HG03103 (cell line): Measurements from ENCODE around the gene CYP27C1.

Experiments used
- ATAC-seq: cut with Tn5 transposase; IDR thresholded peaks from one replicate; pipeline ENCODE4 v1.9.1; 2021; ENCODE audit warnings: low read depth; ENCODE audit not compliant: unreplicated experiment

Gene CYP27C1

DNA sequence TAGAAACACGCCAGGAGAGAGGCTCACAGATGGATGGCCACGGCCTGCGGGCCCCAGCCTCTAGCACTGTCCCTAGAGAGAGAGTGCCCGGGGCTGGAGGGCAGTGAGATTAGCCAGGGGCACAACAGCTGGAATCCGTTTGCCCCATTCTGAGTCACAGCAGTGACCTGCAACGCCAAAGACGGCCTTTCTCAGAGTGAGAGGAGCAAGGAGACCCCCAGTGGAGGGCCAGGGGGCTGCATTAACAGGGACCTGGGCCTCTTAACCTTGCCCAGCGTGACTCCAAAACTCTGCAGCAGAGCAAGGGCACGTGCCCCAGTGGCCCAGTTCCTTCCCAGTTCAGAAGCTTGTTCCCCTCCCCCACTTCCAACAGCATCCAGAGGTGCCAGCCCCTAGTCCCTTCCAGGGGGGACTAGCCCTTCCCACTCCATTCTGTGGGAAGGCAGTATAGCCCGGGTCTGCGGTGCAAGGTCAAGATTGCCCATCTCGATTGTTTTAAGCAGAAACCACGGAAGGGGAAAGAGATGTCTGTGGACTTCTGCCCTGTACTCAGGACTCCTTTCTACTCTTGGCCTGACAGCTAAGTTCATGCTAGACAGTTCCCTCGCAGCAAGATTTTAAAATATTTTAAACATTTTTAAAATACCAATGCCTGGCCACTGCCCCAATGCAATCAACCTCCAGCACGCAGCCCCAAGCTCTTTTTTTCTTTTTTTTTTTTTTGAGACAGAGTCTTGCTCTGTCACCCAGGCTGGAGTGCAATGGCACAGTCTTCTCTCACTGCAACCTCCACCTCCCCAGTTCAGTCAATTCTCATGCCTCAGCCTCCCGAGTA, 62.2 kb downstream of the CYP27C1 start:
- ATAC-seq = no peak

DNA sequence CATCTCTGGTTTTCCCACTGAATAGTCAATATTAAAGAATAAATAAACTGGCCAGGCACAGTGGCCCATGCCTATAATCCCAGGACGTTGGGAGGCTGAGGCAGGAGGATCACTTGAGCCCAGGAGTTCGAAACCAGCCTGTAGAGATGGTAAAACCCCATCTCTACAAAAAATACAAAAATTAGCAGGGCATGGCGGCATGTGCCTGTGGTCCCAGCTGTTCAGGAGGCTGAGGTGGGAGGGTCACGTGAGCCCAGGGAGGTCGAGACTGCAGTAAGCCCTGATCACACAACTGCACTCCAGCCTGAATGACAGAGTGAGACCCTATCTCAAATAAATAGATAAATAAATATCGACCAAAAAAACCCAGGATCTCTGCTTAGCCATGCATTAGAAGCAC, 63.0 kb downstream of the CYP27C1 start:
- no peak for ATAC-seq

DNA sequence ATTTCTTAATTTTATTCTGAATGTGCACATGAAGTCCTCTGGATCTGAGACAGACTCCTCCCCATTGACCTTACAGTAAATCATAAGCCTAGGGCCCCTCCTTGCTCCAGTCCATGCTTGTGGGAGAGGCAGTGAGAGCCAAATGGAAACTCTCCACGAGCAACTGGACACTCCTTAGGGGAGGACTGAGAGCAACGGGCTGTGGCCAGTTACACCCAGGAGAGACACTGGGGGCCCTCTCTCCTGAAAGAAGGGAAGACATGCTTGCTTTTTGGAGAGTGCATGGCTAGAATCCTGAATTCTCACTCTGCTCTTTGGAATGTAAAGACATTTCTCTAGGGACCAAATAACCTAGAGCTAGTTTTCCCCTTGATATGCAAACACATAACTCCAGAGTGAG, 64.2 kb downstream of the CYP27C1 start:
- no peak for ATAC-seq

DNA sequence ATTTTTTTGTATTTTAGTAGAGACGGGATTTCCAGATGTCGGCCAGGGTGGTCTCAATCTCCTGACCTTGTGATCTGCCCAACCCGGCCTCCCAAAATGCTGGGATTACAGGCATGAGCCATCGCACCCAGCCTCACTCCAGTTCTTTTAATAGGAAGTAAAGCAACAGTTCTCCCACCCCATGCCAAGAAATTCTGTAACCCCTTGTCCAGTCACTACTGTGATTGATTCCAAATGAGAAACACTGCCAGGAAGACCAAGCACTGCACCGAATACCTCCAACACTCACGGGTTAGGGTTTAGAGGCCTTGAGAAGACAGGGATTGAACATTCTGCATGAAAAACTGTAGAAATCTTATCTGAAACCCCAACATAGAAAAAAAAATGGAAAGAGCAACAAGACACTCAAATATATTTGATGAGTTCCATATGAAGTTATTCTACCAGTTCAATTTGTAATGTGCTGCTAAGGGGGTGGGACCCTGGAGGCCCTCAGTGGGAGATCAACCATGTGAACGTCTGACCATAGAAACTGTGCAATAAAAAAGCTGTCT, 65.0 kb downstream of the CYP27C1 start:
- no peak for ATAC-seq

DNA sequence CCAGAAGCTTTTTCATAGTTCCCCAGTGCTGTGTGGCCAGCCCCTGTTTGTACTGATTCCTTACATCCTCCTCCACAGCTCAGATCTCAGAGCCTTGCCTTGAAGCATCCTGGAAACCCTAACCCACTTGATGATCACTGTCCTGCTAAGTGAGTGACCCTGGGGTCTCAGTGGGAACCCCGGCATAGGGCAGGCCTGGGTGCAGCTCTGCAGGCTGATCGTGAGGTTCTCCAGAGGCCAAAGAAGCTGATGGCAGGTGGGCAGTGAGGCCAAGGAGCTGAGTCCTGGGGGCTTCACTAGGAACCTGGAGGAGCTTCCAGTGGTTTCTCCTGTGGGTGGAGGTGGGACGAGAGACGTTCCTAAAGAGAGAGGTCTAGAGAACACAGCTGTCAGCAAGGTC, 65.7 kb downstream of the CYP27C1 start:
- no peak for ATAC-seq

DNA sequence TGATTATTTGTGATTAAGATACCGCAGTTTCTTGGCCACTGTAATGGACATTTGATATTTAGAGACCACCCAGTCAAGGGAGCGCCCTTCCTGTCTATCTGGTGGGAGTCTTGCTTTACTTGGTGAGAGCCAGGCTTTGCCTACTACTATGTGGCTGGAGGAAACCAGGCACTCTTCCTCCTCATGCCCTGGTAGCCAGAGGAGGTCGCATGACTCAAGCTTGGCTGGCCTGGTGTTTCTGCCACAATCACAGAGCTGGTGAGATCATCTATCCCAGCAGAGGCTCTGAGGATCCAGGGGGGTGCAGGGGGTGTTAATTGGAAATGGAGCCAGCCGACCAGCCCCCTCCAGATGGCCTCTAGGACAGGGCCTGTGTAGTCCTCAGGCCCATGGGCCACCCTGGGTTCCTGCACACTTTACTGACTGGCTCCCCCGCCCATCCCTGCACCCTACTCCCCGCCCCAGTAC, 66.4 kb downstream of the CYP27C1 start:
- ATAC-seq = no peak

DNA sequence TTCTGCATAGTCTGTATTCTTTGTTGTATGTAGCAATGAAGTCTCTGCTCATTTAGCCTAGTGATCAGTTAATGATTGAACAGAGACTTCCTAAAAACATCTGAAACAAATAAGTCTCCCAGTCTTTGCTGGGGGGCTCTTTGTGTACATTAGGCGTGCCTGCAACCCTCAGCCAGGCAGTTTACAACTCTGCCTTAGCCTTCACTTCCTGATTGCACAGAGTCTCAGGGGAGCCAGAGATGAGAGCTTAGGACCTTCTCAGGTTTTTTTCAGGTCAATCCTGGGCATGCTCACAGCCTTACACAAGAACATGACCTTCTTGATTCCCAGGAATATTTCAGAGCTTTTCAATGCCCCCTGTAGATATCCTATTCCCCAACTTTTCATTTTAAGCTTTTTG, 69.1 kb downstream of the CYP27C1 start:
- ATAC-seq = no peak

DNA sequence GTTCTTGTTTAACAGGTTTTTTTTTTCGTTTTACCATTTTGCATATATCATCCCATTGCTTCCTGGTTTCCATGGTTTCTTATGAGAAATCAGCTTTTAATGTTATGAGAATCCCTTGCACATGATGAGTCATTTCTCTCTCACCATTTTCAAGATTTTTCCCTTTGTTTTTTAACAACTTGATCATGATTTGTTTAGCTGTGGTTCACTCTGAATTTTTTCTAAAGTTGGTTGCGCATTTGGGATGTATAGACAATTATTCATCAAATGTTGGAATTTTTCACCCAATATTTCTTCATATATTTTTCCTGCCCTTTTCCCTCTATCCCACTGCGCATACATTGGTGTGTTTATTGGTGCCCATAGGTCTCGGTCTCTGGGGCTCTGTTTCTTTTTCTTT, 70.7 kb downstream of the CYP27C1 start:
- ATAC-seq = no peak

DNA sequence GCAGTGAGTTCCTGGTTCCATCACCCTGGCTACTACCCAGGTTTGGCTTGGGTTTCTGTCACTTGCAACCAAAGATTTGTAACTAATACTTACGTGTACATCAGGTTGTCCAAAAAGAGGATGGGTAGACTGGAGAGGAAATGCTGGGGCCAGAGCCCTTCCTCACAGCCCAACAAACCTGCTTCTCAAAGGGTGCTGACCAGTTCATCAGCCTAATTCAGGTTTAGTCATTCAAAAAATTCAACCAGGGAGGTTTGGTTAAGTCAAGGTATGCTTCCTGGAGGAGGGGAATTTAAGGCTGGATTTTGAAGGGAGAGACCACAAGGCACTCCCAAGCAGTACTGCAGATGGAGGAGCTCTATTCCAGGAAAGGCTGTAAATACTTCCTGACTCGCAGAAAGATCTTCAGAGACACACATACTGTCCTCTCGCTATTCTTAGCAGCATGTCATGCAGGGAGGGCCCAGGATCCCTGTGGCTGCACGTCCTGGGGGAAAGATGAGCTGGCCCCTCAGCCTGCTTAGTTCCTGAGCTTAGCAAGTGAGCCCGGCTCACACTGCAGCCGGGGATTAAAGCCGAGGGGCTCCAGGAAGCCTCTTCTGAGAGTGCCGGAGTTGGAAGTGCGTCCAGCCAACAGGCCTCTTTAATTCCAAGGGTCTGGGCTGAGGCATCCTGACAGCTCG, 73.1 kb downstream of the CYP27C1 start:
- ATAC-seq = no peak

DNA sequence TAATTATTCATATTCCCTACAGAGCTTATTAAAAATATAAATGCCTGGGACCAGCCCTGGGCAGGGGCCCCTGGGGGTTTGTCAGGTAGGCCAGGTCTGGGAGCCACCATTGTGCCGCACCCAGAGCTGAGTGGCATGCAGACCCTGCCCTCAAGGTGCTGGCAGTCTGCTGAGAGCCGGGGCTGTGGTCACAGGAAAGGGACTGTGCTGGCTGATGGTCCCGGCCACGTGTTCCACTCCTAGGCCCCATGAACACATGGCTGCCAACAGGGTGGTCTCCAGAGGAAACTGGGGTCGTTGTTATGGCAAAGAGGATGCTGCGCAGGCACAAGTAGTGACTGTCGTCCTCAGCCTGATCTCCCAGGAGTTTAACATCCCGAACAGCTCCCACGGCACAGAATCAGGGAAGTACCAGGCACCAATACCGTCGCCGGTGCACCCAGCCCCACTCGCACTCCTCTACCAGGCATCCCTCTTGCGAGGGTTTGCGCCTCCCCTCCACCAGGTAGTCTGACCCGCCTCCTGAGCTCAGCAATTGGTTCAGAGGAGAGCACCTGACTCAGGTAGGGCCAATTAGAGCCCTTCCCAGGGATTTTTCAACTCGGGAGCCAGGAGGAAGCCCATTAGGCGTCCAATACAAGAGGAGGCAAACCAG, 73.9 kb downstream of the CYP27C1 start:
- no peak for ATAC-seq

DNA sequence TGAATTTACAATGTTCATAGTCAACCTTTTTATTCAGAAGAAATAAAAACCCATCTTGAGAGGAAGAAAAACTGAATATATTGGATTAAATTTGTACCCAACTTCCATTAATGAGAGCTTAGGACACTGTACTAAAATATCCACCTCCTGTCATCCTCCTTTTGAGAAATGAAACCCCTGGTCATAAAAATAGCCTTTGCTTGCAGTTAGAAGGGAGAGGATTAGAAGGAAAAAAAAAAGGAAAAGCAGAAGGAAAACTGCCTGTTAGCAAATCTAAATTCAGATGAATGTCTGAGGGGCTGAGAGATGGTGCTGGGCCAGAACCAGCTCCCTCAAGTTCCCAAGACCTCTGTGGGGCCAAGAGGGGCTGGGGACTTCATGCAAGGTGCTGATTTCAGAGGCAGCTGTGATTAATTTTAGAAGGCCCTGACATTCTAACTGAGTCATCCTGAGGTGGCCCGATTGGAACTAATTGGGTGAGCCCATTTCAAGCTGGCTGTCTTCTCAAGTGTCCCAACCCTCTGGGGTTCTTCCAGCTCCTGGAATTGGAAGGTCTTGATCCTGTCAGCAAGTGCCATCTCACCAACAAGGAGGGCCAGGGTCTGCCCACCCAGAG, 74.7 kb downstream of the CYP27C1 start:
- ATAC-seq = no peak

DNA sequence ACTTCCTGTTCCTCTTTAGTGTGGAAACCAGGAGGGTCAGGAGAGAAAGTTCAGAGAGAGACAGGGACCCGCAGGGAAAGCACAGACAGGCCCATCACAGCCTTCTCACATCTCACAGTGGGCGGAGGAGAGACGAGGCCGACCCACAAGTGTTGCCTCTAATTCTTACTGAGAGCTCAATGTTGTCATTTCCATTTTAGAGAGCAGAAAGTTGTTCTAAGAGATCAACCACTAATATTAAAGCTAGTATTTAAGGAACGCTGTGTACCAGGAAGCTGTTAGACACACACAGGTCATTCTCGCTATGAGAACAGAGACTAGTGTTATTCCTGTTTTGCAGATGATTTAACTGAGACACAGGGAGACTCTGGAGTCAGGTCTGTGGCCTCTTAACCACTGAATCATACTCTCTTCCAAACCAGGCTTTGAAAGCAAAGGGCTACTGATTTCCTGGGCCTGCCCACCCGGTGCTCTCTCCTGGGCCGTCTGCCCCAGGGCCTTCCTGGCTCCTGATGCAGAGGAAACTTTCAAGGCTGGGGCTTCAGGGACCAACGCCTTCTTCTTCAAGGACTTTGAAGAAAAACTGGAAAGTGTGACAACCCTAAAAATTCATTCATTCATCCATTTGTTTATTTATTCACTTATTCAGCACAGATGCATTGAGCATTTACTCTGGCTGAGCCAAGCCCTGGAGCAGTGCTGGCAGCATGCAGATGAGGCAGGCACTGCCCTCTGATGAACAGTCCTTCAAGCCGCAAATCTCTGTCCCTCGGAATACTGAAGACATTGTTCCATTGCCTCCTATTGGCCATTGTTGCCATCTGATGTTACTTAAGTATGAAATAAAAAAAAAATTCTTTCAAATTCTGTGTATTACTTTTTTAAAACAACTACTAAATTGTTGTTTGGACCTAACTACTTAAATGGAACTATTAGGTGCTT, 76.0 kb downstream of the CYP27C1 start:
- ATAC-seq = no peak

DNA sequence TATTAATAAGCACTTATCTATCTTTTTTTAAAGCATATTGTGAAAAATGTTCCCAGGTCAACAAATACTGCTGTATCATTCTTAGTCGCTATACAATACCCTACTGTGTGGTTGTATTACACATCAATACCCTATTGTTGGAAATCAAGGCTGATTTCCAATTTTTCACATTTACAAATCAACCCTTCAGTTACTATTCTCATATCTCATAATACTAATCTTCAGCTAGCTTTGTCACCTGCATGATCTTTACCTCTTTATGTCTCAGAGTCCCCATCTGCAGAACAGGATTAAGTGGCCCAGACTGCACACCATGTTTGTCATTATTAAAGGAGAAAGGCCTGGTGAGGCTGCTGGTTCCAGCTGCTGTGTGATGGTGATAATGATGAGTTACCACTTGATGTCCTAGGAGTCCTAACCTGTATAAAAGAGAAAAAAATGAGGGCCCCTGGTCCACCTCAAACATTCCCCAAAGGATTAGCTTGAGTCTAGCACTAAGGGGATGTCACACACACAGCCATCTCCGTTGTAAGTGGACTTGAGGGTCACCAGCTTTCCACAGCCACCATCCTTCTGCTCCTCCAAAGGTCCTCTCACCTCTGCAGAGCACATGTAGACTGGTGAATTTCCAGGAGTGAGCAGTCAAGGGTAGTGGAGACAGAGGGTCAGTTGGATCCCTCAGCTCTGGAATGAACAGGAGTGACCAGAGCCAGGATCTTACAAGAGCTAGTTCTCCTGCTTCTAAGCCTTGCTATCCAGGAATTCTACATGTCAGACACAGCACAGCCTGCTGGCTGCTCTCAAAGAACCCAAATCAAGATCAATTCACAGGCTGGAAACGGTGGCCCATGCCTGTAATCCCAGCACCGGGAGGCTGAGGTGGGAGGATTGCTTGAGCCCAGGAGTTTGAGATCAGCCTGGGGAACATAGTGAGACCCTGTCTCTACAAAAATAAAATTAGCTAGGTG, 77.2 kb downstream of the CYP27C1 start:
- ATAC-seq = no peak

DNA sequence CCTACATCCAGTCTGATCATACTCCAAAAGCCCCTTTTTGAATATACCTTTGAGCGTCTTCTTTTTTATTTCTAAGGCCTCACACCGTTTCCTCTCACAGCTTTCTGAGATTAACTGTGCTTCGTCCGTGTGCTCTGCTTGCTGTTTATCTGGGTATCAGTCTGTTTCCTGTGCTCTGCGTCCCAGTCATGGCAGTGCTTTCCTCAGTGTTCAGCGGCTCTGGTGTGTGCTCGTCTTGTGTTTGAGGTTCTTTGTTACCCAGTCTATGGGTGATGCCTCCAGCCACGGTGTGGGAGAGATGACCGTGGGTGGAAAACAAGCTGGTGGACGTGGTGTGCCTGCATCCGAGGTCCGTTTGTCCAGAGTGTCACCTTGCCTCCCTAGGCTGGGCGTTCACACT, 79.6 kb downstream of the CYP27C1 start:
- ATAC-seq = no peak

DNA sequence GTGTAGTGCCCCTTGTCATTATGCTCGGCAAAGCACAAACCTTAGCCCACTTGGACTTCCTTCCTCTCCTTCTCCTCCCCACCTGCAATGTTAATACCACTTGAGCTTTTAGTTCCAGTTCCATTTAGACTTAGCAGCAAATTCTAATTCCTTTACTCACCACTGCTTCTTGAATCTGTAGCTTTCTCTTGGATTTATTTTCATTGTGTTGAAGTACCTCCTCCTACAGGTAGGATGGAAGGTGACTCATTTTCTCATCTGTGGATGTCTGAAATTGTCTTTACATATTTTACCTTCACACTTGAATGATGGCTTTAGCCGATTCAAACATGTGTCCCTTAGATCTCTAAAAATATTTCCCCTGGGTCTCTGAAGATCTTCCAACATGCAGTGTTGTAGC, 80.3 kb downstream of the CYP27C1 start:
- ATAC-seq = no peak

DNA sequence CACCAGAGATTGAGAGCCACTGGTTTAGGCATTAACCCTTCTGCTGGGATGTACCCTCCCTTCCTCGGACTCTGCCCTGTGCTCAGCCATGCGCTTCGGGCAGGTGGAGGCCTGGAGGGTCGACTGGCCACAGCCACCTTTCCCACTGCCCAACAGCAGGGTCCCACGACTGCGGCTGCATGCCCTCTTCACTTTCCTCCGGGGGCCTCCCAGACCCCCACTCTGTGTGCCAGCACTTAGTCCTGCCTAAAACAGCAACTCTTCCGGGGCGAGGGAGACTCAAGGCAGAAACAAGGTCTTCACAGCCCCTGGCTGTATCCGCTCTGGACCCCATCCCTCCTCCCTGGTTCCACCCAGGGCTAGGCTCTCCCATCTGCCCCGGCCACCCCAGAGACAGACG, 81.8 kb downstream of the CYP27C1 start:
- ATAC-seq = no peak

DNA sequence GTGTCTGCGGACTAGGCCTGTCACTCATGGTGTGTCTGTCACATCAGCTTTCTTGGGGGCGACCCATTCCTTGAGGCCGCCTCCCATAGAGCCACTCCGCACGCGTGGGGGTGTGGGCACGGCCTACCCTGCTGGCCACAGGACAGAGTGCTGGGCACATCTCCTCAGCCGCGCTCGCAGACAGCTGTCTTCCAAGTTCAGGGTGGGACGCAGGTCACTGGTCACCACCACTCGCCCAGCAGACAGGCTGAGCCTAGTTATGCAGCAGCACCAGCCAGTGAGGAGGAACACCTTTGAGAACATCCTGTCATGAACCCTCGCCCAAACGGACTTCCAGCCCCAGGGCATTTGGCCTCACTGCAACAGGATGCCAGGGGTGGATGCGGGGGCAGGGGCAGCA, 82.4 kb downstream of the CYP27C1 start:
- no peak for ATAC-seq

DNA sequence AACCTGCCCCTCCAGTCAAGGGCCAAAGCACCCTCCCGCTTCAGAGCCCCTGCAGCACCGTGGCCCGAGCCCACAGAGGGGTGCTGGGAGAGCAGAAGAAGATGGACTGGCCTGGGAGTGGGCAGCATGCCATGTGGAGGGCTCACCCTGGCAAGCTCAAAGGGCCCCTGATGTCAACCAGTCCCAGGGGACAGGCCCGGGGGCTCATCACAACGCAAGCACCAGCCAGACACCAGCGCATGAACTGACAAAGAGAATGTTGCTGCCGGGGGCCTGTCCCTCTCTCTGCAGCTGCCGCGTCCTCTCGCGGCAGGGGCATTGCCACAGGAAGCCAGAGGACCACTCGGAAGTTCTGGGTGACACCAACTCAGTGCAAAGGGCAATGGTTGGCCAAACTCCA, 82.9 kb downstream of the CYP27C1 start:
- ATAC-seq = no peak
